Esophagus squamous epithelium (tissue), 5 donors: Measurements from ENCODE around the gene TMC1. TPM values are rescaled to one million over a fixed set of nuclear protein-coding genes. Genes with fewer than 3 reads are reported as not detected.
A peak's percentile ranks its signal among the peaks of the same experiment; 100 is the strongest.

Experiments
- DNase-seq: peaks from one replicate; lab custom pipeline; 2025; lab: John Stamatoyannopoulos, UW
- H3K27ac ChIP-seq, 4 donors: fragments of 200-600 bp; sonication (generic); one replicate each; pipeline ENCODE4 v1.5.1; 2016 to 2019; ENCODE audit warnings: mild to moderate bottlenecking in 1 of 4
- H3K27me3 ChIP-seq, 4 donors: fragments of 200-600 bp; sonication (generic); 1 replicate in 3 of 4; 2 replicates in 1 of 4; pipeline versions ENCODE4 v1.5.1 to v1.6.0; 2017 to 2021; ENCODE audit warnings: antibody characterized with exemption in 1 of 4
- H3K36me3 ChIP-seq, 3 donors: fragments of 200-600 bp; sonication (generic); one replicate each; pipeline ENCODE4 v1.5.1; 2016 to 2019
- H3K4me1 ChIP-seq, 3 donors: fragments of 200-600 bp; sonication (generic); one replicate each; pipeline ENCODE4 v1.5.1; 2017 to 2019
- H3K4me3 ChIP-seq, 4 donors: fragments of 200-600 bp; sonication (generic); 1 replicate in 3 of 4; 2 replicates in 1 of 4; pipeline ENCODE4 v1.5.1; 2016 to 2019; ENCODE audit warnings: mild to moderate bottlenecking in 2 of 4, moderate library complexity in 1 of 4
- H3K9me3 ChIP-seq, 3 donors: fragments of 200-600 bp; sonication (generic); one replicate each; pipeline ENCODE4 v1.5.1; 2016 to 2019
- CTCF ChIP-seq, 6 experiments: fragments of 450-650 bp in 4 of 6; fragments of 200-600 bp in 2 of 6; sonication (generic) in 2 of 6; IDR thresholded peaks; one replicate each; pipeline ENCODE4 v1.5.1; 2016 to 2019; ENCODE audit warnings: antibody characterized with exemption in 6 of 6, mild to moderate bottlenecking in 4 of 6, moderate library complexity in 4 of 6
- POLR2A ChIP-seq, 4 donors: fragments of 450-650 bp; IDR thresholded peaks; one replicate each; pipeline ENCODE4 v1.6.1; 2017; ENCODE audit warnings: antibody characterized with exemption in 4 of 4, mild to moderate bottlenecking in 4 of 4, moderate library complexity in 3 of 4
- WGBS, 2 donors: methylation state at CpG; one replicate each; pipeline ENCODE4 v1.1.5; 2018; 5-methylcytosine and 5-hydroxymethylcytosine counted together
- intact Hi-C: fragments of 100-400 bp; cut with DNase I; formaldehyde crosslinking; loops from one replicate; pipeline ENCODE4 v1.15.0; 2022
- total RNA-seq, 4 donors: library from RNA; depleted of rRNA; stranded (reverse); fragments of >200 nt; gene quantifications; one replicate each; pipeline ENCODE4 v1.1.0, GENCODE V29; 2016
- donor health status: DM: yes; HTN: yes; CAD: no.

Gene TMC1
- total RNA-seq, 4 donors from 2014 or later: 1.1 to 3.1 (median 1.5) TPM; not detected in 1

GRCh38 chr9:72590824-72591223 is 69.4 kb downstream of the TMC1 start:
- Histone ChIP-seq H3K36me3 (no peaks in the 10 kb centered on the region), H3K27ac (peak overlapping the region in 1 of 4 donors; percentile 65), H3K9me3 (no peaks in the 10 kb centered on the region), H3K4me1 (peaks cover 0 to 53% (median 29%) of the 10 kb centered on the region in 3 donors), H3K27me3 (no peaks in the 10 kb centered on the region), H3K4me3 (no peak overlapping the region)
- DNase-seq: no peak
- 91 to 93% methylated on average over 3 of the region's 3 CpGs for WGBS, 2 donors
- TF ChIP-seq POLR2A (IDR thresholded peaks at IDR 0.05): no peak
- no peak for TF ChIP-seq CTCF (IDR thresholded peaks at IDR 0.05)
- intact Hi-C loops: loop anchor here (5.0 to 10.0 kb wide), 3 partner anchors 229 to 546 kb away; no protein-coding TSS in a partner anchor

GRCh38 chr9:72592502-72593403 is 71.3 kb downstream of the TMC1 start:
- intact Hi-C loops: loop anchor here (5.0 to 10.0 kb wide), 3 partner anchors 230 to 548 kb away; no protein-coding TSS in a partner anchor
- Histone ChIP-seq H3K9me3 (no peaks in the 10 kb centered on the region), H3K27ac (peak overlapping the region in 1 of 4 donors; percentile 24), H3K4me3 (no peak overlapping the region), H3K27me3 (no peaks in the 10 kb centered on the region), H3K36me3 (no peaks in the 10 kb centered on the region), H3K4me1 (peaks cover 0 to 38% (median 13%) of the 10 kb centered on the region in 3 donors)
- TF ChIP-seq POLR2A (IDR thresholded peaks at IDR 0.05) (no peak), CTCF (IDR thresholded peaks at IDR 0.05) (peak; percentile 71 to 95 (median 88))
- DNase-seq: no peak
- 48 to 49% methylated on average over 5 of the region's 5 CpGs for WGBS, 2 donors

GRCh38 chr9:72596451-72597180 is 75.2 kb downstream of the TMC1 start:
- TF ChIP-seq CTCF (IDR thresholded peaks at IDR 0.05) (no peak), POLR2A (IDR thresholded peaks at IDR 0.05) (no peak)
- no peak overlapping the region for H3K4me3 ChIP-seq
- 66 to 75% methylated on average over 6 of the region's 6 CpGs for WGBS, 2 donors
- H3K36me3 ChIP-seq: no peaks in the 10 kb centered on the region
- peaks cover 0 to 4% (median 0%) of the 10 kb centered on the region in 3 donors for H3K4me1 ChIP-seq
- DNase-seq: no peak
- intact Hi-C loops: loop anchor here (10.0 kb wide), 1 partner anchor 552 kb away; no protein-coding TSS in a partner anchor
- H3K9me3 ChIP-seq: no peaks in the 10 kb centered on the region
- no peaks in the 10 kb centered on the region for H3K27me3 ChIP-seq
- H3K27ac ChIP-seq: no peak overlapping the region

GRCh38 chr9:72597181-72597517 is 75.7 kb downstream of the TMC1 start:
- no peak for DNase-seq
- no peaks in the 10 kb centered on the region for H3K27me3 ChIP-seq
- H3K27ac ChIP-seq: no peak overlapping the region
- WGBS, 2 donors: 96 to 100% methylated on average over 6 to 8 of the region's 8 CpGs
- no peak overlapping the region for H3K4me3 ChIP-seq
- intact Hi-C loops: loop anchor here (10.0 kb wide), 1 partner anchor 552 kb away; no protein-coding TSS in a partner anchor
- TF ChIP-seq POLR2A (IDR thresholded peaks at IDR 0.05) (no peak), CTCF (IDR thresholded peaks at IDR 0.05) (no peak)
- H3K9me3 ChIP-seq: no peaks in the 10 kb centered on the region
- H3K4me1 ChIP-seq: peaks cover 0 to 4% (median 0%) of the 10 kb centered on the region in 3 donors
- no peaks in the 10 kb centered on the region for H3K36me3 ChIP-seq
